Calu3 (cell line): ENCODE measurements around the gene SEPTIN7. TPM values are rescaled to one million over a fixed set of nuclear protein-coding genes. Genes with fewer than 3 reads are reported as not detected.

Source experiments
- BruUV-seq: library from RNA; stranded (reverse); fragments of 400-500 nt; replicated peaks from 2 replicates; lab custom pipeline; 2021; lab: Mats Ljungman, UMichigan
- CTCF ChIA-PET: fragments of 300-600 bp; sonication (Branson Sonifier 250); formaldehyde crosslinking; loops from one replicate; lab custom pipeline; 2022; ENCODE audit warnings: antibody characterized with exemption; lab: Charles Lee
- DNase-seq: peaks from one replicate; pipeline ENCODE4 v3.0.0; 2022
- H3K27ac Mint-ChIP-seq: one replicate; pipeline ENCODE4 v1.8.0; 2022; ENCODE audit warnings: mixed read lengths; ENCODE audit not compliant: unreplicated experiment
- H3K27me3 Mint-ChIP-seq: one replicate; pipeline ENCODE4 v1.8.0; 2022; ENCODE audit warnings: mixed read lengths; ENCODE audit not compliant: unreplicated experiment
- H3K36me3 Mint-ChIP-seq: one replicate; pipeline ENCODE4 v1.8.0; 2022; ENCODE audit warnings: mild to moderate bottlenecking, moderate library complexity, mixed read lengths; ENCODE audit not compliant: insufficient read depth, unreplicated experiment
- H3K4me1 Mint-ChIP-seq: one replicate; pipeline ENCODE4 v1.8.0; 2022; ENCODE audit warnings: mild to moderate bottlenecking, low read depth, mixed read lengths; ENCODE audit not compliant: unreplicated experiment
- H3K4me3 Mint-ChIP-seq: one replicate; pipeline ENCODE4 v1.8.0; 2022; ENCODE audit warnings: mild to moderate bottlenecking, low read depth, moderate library complexity, mixed read lengths; ENCODE audit not compliant: unreplicated experiment
- H3K9me3 Mint-ChIP-seq: one replicate; pipeline ENCODE4 v1.8.0; 2022; ENCODE audit warnings: low read depth, mixed read lengths; ENCODE audit not compliant: unreplicated experiment
- CTCF ChIP-seq: fragments of 200-600 bp; IDR thresholded peaks from one replicate; pipeline ENCODE4 v1.8.0; 2022; ENCODE audit warnings: antibody characterized with exemption; ENCODE audit not compliant: unreplicated experiment
- intact Hi-C: fragments of 100-400 bp; cut with micrococcal nuclease; formaldehyde crosslinking; loops from one replicate; pipeline ENCODE4 v1.10.0; 2022; ENCODE audit not compliant: unreplicated experiment
- total RNA-seq: library from RNA; stranded (reverse); gene quantifications from 2 replicates; pipeline ENCODE4 v1.2.3, GENCODE V29; 2022

Gene SEPTIN7
- total RNA-seq, 1 experiment from 2014 or later: 308 TPM

GRCh38 chr7:35761871-35762677 is 38.8 kb upstream of the SEPTIN7 start:
- no peak for TF ChIP-seq CTCF
- intact Hi-C loops: no loop called here
- no TSS peak for BruUV-seq
- DNase-seq: no peak
- Mint-ChIP-seq H3K27me3 (no peaks in the 10 kb centered on the region), H3K4me1 (no peaks in the 10 kb centered on the region), H3K27ac (no peak overlapping the region), H3K36me3 (no peaks in the 10 kb centered on the region), H3K9me3 (no peaks in the 10 kb centered on the region), H3K4me3 (no peak overlapping the region)
- CTCF ChIA-PET: interaction anchor here (1.3 kb wide), 1 partner anchor 12 kb away, joined by 3 read pairs; no protein-coding TSS in a partner anchor

GRCh38 chr7:35762781-35763180 is 38.1 kb upstream of the SEPTIN7 start:
- Mint-ChIP-seq H3K27ac (no peak overlapping the region), H3K9me3 (no peaks in the 10 kb centered on the region), H3K4me1 (no peaks in the 10 kb centered on the region), H3K36me3 (no peaks in the 10 kb centered on the region), H3K27me3 (no peaks in the 10 kb centered on the region), H3K4me3 (no peak overlapping the region)
- no peak for DNase-seq
- BruUV-seq: no TSS peak
- intact Hi-C loops: no loop called here
- CTCF ChIA-PET: interaction anchor here (0.6 to 1.3 kb wide), 3 partner anchors 9 to 26 kb away, joined by 3 to 5 read pairs (median 4); no protein-coding TSS in a partner anchor
- TF ChIP-seq CTCF: no peak

GRCh38 chr7:35768346-35768745 is 32.5 kb upstream of the SEPTIN7 start:
- Mint-ChIP-seq H3K4me1 (no peaks in the 10 kb centered on the region), H3K27me3 (no peaks in the 10 kb centered on the region), H3K4me3 (no peak overlapping the region), H3K36me3 (no peaks in the 10 kb centered on the region), H3K9me3 (no peaks in the 10 kb centered on the region), H3K27ac (no peak overlapping the region)
- intact Hi-C loops: no loop called here
- CTCF ChIA-PET: no interaction called here
- BruUV-seq: no TSS peak
- DNase-seq: no peak
- no peak for TF ChIP-seq CTCF

- intact Hi-C loops: no loop called here
- H3K36me3 Mint-ChIP-seq: no peaks in the 10 kb centered on the region
- no peaks in the 10 kb centered on the region for H3K27me3 Mint-ChIP-seq
- CTCF ChIA-PET: no interaction called here
- no peak for TF ChIP-seq CTCF
- no peak overlapping the region for H3K4me3 Mint-ChIP-seq
- H3K9me3 Mint-ChIP-seq: no peaks in the 10 kb centered on the region
- H3K27ac Mint-ChIP-seq: no peak overlapping the region
- DNase-seq: no peak
- no TSS peak for BruUV-seq
- H3K4me1 Mint-ChIP-seq: no peaks in the 10 kb centered on the region
Observed at GRCh38 chr7:35771776-35772175, 29.1 kb upstream of the SEPTIN7 start.
